ENCODE results near the gene GUCA2A.
"Not testable (repeated sequence)": the region's sequence is repeated elsewhere in the genome, so short reads cannot be mapped to it uniquely, and the experiment has no call there.

Gene GUCA2A

GRCh38 chr1:42164551-42165420 lies at the start of gene GUCA2A:
GUCA2A (minus strand) TSS chr1:42164745; CDS start chr1:42164712, 33 bp downstream.
- DNase-seq (ENCODE audit: low spot score): no peak

- DNase-seq (ENCODE audit: low spot score): no peak
These were observed 46.7 kb upstream of the GUCA2A start for GRCh38 chr1:42211224-42211623.

- no peak for DNase-seq (ENCODE audit: low spot score)
These were observed 46.0 kb upstream of the GUCA2A start for GRCh38 chr1:42210421-42211133.

GRCh38 chr1:42209526-42210251 lies 45.1 kb upstream of the GUCA2A start:
- DNase-seq (ENCODE audit: low spot score): no peak

GRCh38 chr1:42206930-42207329 lies 42.4 kb upstream of the GUCA2A start:
- not testable (repeated sequence) for DNase-seq (ENCODE audit: low spot score)

- DNase-seq (ENCODE audit: low spot score): no peak
These were observed 41.6 kb upstream of the GUCA2A start for GRCh38 chr1:42206164-42206563.

GRCh38 chr1:42201986-42202385 lies 37.4 kb upstream of the GUCA2A start:
- no peak for DNase-seq (ENCODE audit: low spot score)

- no peak for DNase-seq (ENCODE audit: low spot score)
These were observed 33.7 kb upstream of the GUCA2A start for GRCh38 chr1:42198251-42198650.

GRCh38 chr1:42195841-42196240 lies 31.3 kb upstream of the GUCA2A start:
- DNase-seq (ENCODE audit: low spot score): no peak

GRCh38 chr1:42192106-42192505 lies 27.6 kb upstream of the GUCA2A start:
- no peak for DNase-seq (ENCODE audit: low spot score)

GRCh38 chr1:42191319-42191718 lies 26.8 kb upstream of the GUCA2A start:
- no peak for DNase-seq (ENCODE audit: low spot score)

- DNase-seq (ENCODE audit: low spot score): no peak
These were observed 25.6 kb upstream of the GUCA2A start for GRCh38 chr1:42189931-42190853.

- no peak for DNase-seq (ENCODE audit: low spot score)
These were observed 21.6 kb upstream of the GUCA2A start for GRCh38 chr1:42186152-42186551.

- no peak for DNase-seq (ENCODE audit: low spot score)
These were observed 20.1 kb upstream of the GUCA2A start for GRCh38 chr1:42184616-42185015.

GRCh38 chr1:42183957-42184268 lies 19.4 kb upstream of the GUCA2A start:
- no peak for DNase-seq (ENCODE audit: low spot score)

GRCh38 chr1:42183210-42183956 lies 18.8 kb upstream of the GUCA2A start:
- no peak for DNase-seq (ENCODE audit: low spot score)

- no peak for DNase-seq (ENCODE audit: low spot score)
These were observed 17.1 kb upstream of the GUCA2A start for GRCh38 chr1:42181687-42182086.

GRCh38 chr1:42179900-42180329 lies 15.4 kb upstream of the GUCA2A start:
- DNase-seq (ENCODE audit: low spot score): no peak

- DNase-seq (ENCODE audit: low spot score): no peak
These were observed 14.7 kb upstream of the GUCA2A start for GRCh38 chr1:42179275-42179674.

- DNase-seq (ENCODE audit: low spot score): peak; percentile 19
These were observed 13.7 kb upstream of the GUCA2A start for GRCh38 chr1:42178249-42178648.

- DNase-seq (ENCODE audit: low spot score): peak; percentile 69
These were observed 13.0 kb upstream of the GUCA2A start for GRCh38 chr1:42177541-42177981.
